SU-DHL-6 (cell line): ENCODE measurements around the gene SMIM15.

Experiments used
- H2AFZ ChIP-seq: fragments of 200-600 bp; sonication (generic); 2 replicates; pipeline ENCODE4 v1.6.1; 2014; ENCODE audit warnings: low read depth, mild to moderate bottlenecking, moderate library complexity, mixed read lengths, antibody characterized with exemption, low read length; ENCODE audit not compliant: severe bottlenecking
- H3F3A ChIP-seq: fragments of 200-600 bp; shearing (Covaris generic); 2 replicates; pipeline ENCODE4 v1.6.0; 2016; ENCODE audit warnings: antibody characterized with exemption, mild to moderate bottlenecking; ENCODE audit not compliant: insufficient read depth
- H3K27ac ChIP-seq: fragments of 200-600 bp; sonication (generic); 2 replicates; pipeline ENCODE4 v1.5.1; 2016; ENCODE audit warnings: low read depth, mild to moderate bottlenecking, low read length, moderate library complexity, mixed read lengths
- H3K27me3 ChIP-seq: fragments of 200-600 bp; sonication (generic), shearing (Covaris generic); 2 replicates; pipeline ENCODE4 v1.6.0; 2014; ENCODE audit warnings: mild to moderate bottlenecking, low read length
- H3K36me3 ChIP-seq: fragments of 200-600 bp; sonication (generic); 2 replicates; pipeline ENCODE4 v1.6.1; 2014; ENCODE audit warnings: mild to moderate bottlenecking, low read length, mixed read lengths
- H3K4me2 ChIP-seq: fragments of 300-600, 200-600 bp; shearing (Covaris generic), sonication (generic); 2 replicates; pipeline ENCODE4 v1.6.0; 2014; ENCODE audit warnings: low read length, low read depth, mild to moderate bottlenecking; ENCODE audit not compliant: poor library complexity, severe bottlenecking
- H3K4me3 ChIP-seq: fragments of 200-600 bp; sonication (generic); 2 replicates; pipeline ENCODE4 v1.5.1; 2014; ENCODE audit warnings: antibody characterized with exemption, low read length, mild to moderate bottlenecking, mixed read lengths; ENCODE audit not compliant: insufficient read depth, poor library complexity, severe bottlenecking
- H3K79me2 ChIP-seq: fragments of 200-600 bp; sonication (generic); 2 replicates; pipeline ENCODE4 v1.6.1; 2014; ENCODE audit warnings: mild to moderate bottlenecking, low read length, moderate library complexity; ENCODE audit not compliant: insufficient read depth
- H3K9ac ChIP-seq: fragments of 200-600 bp; sonication (generic); 2 replicates; pipeline ENCODE4 v1.7.0; 2014; ENCODE audit warnings: mild to moderate bottlenecking, low read length
- H3K9me2 ChIP-seq: fragments of 200-600 bp; sonication (generic); replicated peaks from 2 replicates; pipeline ENCODE4 v1.6.1; 2014; ENCODE audit warnings: low read length; ENCODE audit not compliant: insufficient read depth
- H3K9me3 ChIP-seq: fragments of 200-600 bp; sonication (generic); 2 replicates; pipeline ENCODE4 v1.6.1; 2014; ENCODE audit warnings: low read length, mixed read lengths; ENCODE audit not compliant: insufficient read depth
- H4K20me1 ChIP-seq: fragments of 200-600 bp; sonication (generic); 2 replicates; pipeline ENCODE4 v1.6.1; 2014; ENCODE audit warnings: low read depth, mild to moderate bottlenecking, antibody characterized with exemption, low read length, moderate library complexity, mixed read lengths
- EZH2phosphoT487 ChIP-seq: fragments of 200-600 bp; sonication (generic), shearing (Covaris generic); conservative IDR thresholded peaks from 2 replicates; pipeline ENCODE4 v1.6.1; 2018; ENCODE audit warnings: mild to moderate bottlenecking, antibody characterized with exemption, low read length, moderate library complexity, mixed read lengths
- TF ChIP-seq, protein P1 (sequence below): fragments of 200-600 bp; sonication (generic); IDR thresholded peaks from one replicate; pipeline ENCODE4 v1.5.1; 2017; ENCODE audit warnings: antibody characterized with exemption, mild to moderate bottlenecking, low read length, moderate library complexity; ENCODE audit not compliant: insufficient read depth, poor library complexity, severe bottlenecking

SMIM15 gene

DNA sequence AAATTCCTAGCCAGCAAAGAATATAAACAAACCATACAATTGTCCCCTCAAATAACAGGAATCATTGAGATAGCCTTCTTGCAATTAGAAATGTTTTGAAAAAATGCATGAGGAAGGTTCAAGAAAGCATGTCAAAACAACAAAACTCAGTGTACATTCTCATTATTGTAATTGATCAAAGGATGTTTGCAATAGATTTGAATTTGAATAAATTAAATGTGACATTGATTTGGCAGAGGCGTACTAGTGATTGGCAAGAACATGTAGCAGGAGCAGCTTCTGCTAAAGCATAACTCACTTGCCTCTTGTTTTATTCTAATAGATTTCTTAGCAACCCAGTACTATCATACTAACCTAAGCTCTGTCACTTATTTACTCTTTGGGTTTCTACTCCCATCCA is 19.9 kb downstream of the SMIM15 start:
- H3K4me3 ChIP-seq, result no peak overlapping the region
- no peak overlapping the region for H3K27ac ChIP-seq
- TF ChIP-seq, protein P1, sequence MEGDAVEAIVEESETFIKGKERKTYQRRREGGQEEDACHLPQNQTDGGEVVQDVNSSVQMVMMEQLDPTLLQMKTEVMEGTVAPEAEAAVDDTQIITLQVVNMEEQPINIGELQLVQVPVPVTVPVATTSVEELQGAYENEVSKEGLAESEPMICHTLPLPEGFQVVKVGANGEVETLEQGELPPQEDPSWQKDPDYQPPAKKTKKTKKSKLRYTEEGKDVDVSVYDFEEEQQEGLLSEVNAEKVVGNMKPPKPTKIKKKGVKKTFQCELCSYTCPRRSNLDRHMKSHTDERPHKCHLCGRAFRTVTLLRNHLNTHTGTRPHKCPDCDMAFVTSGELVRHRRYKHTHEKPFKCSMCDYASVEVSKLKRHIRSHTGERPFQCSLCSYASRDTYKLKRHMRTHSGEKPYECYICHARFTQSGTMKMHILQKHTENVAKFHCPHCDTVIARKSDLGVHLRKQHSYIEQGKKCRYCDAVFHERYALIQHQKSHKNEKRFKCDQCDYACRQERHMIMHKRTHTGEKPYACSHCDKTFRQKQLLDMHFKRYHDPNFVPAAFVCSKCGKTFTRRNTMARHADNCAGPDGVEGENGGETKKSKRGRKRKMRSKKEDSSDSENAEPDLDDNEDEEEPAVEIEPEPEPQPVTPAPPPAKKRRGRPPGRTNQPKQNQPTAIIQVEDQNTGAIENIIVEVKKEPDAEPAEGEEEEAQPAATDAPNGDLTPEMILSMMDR, result no peak
- no peak for TF ChIP-seq EZH2phosphoT487
- H3K9me2 ChIP-seq, result no peaks in the 10 kb centered on the region
- no peak overlapping the region for H3K9ac ChIP-seq
- no peaks in the 10 kb centered on the region for H3F3A ChIP-seq
- no peaks in the 10 kb centered on the region for H4K20me1 ChIP-seq
- no peaks in the 10 kb centered on the region for H3K36me3 ChIP-seq
- H2AFZ ChIP-seq, result no peak overlapping the region
- H3K9me3 ChIP-seq, result no peaks in the 10 kb centered on the region
- H3K79me2 ChIP-seq, result no peaks in the 10 kb centered on the region
- H3K4me2 ChIP-seq, result no peak overlapping the region
- H3K27me3 ChIP-seq, result no peaks in the 10 kb centered on the region

DNA sequence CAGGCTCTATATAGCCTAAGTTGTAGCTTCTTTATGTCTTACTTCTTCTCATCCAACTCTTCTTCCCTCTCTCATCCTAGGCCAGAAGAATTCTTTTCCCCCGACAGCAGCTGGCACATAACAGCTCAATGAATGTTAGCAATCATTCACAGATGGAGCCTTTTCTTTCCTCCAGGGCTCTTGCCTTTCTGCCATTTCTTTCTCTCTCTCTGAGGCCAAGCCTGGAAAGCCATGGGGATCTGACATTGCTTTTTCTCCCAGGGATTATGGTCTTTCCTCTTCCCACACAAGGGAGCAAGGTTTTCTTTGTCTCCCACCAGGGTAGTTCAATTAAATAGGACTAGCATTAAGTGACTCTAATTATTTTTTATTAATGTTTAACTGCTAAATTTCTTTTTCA is 20.5 kb downstream of the SMIM15 start:
- Histone ChIP-seq H3K9me3 (no peaks in the 10 kb centered on the region), H3K79me2 (no peaks in the 10 kb centered on the region), H3K9ac (no peak overlapping the region), H3K27me3 (no peaks in the 10 kb centered on the region), H3K4me2 (no peak overlapping the region), H3K4me3 (no peak overlapping the region), H3K36me3 (no peaks in the 10 kb centered on the region), H4K20me1 (no peaks in the 10 kb centered on the region), H3K9me2 (no peaks in the 10 kb centered on the region), H2AFZ (no peak overlapping the region), H3K27ac (no peak overlapping the region), H3F3A (no peaks in the 10 kb centered on the region)
- TF ChIP-seq EZH2phosphoT487, result no peak
- TF ChIP-seq, protein P1, result no peak

DNA sequence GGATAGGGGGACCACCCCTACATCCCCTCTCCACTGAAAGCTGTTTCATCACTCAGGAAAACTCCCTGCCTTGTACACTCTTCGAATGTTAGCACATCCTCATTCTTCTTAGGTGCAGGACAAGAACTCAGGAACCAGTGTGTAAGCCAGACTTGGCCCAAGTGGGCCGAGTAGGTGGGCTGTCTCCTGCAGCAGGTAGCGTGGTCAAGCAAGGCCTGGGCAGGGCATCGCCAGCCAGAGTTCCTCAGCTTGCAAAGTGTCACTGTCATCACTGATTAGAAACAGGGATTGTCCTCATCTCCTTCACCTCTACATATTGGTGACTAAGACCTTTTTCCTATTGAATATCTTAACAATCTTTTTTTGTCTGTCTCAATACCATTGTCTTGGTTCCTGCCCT is 22.3 kb downstream of the SMIM15 start:
- H3K9me3 ChIP-seq, result no peaks in the 10 kb centered on the region
- H3K4me2 ChIP-seq, result no peak overlapping the region
- TF ChIP-seq, protein P1, result no peak
- TF ChIP-seq EZH2phosphoT487, result no peak
- no peaks in the 10 kb centered on the region for H3K9me2 ChIP-seq
- no peak overlapping the region for H3K9ac ChIP-seq
- H3K27me3 ChIP-seq, result no peaks in the 10 kb centered on the region
- no peaks in the 10 kb centered on the region for H4K20me1 ChIP-seq
- H3K36me3 ChIP-seq, result no peaks in the 10 kb centered on the region
- no peak overlapping the region for H2AFZ ChIP-seq
- H3K27ac ChIP-seq, result no peak overlapping the region
- H3F3A ChIP-seq, result no peaks in the 10 kb centered on the region
- no peak overlapping the region for H3K4me3 ChIP-seq
- no peaks in the 10 kb centered on the region for H3K79me2 ChIP-seq
